Hair follicle dermal papilla cell (primary cell): ENCODE measurements around the gene ANAPC7. TPM values are rescaled to one million over a fixed set of nuclear protein-coding genes. Genes with fewer than 3 reads are reported as not detected.

Experiments used
- small RNA-seq: library from RNA; depleted of rRNA; stranded (forward); fragments of <200 nt; gene quantifications from one replicate; pipeline ENCODE3, GENCODE V24; 2012
- total RNA-seq: library from RNA; depleted of rRNA; stranded (reverse); fragments of >200 nt; gene quantifications from 2 replicates; pipeline ENCODE4 v1.2.3, GENCODE V29; 2012

Gene ANAPC7, protein sequence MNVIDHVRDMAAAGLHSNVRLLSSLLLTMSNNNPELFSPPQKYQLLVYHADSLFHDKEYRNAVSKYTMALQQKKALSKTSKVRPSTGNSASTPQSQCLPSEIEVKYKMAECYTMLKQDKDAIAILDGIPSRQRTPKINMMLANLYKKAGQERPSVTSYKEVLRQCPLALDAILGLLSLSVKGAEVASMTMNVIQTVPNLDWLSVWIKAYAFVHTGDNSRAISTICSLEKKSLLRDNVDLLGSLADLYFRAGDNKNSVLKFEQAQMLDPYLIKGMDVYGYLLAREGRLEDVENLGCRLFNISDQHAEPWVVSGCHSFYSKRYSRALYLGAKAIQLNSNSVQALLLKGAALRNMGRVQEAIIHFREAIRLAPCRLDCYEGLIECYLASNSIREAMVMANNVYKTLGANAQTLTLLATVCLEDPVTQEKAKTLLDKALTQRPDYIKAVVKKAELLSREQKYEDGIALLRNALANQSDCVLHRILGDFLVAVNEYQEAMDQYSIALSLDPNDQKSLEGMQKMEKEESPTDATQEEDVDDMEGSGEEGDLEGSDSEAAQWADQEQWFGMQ
- total RNA-seq = 31.1 and 37.2 TPM in 2 replicates

DNA sequence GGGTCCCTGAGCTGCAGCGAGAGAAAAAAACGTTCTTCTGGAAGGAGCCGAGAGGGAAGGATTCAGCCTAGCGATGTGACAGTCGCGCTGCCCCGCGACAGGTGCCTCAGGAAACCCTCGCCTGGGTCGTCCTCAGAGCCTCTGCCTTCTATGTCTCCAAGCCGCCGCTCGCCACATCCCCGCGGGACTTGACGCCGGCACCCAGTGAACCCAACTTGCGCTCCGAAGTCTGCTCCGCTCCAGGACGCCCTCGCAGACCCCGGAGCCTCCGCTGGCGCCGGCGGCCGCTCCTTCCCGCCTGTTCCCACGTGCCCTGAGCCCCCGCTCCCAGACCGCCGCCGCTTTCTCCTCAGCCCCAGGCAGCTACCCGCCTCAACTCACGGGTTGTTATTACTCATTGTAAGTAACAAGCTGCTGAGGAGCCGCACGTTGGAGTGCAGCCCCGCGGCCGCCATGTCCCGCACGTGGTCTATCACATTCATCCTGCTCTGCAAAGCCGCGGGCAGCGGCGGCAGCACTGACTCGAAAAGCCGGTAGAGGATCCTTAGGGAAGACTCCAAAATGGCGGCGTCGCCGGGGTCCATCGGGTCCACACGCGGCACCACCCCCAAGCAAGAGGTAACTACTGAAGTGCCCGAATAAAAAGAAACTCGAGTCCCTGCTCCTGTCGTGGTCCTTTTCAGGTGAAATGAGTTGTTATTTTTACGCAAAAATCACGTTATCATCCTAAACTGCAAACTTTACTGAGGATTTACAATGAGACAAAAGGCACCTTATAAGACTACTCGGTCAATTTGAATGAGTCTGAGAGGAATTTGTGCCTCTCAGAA lies at the start of gene ANAPC7:
ANAPC7 (minus strand) TSS at position 563 of the 830 bp plus-strand sequence; CDS start at position 482, 81 bp downstream.

DNA sequence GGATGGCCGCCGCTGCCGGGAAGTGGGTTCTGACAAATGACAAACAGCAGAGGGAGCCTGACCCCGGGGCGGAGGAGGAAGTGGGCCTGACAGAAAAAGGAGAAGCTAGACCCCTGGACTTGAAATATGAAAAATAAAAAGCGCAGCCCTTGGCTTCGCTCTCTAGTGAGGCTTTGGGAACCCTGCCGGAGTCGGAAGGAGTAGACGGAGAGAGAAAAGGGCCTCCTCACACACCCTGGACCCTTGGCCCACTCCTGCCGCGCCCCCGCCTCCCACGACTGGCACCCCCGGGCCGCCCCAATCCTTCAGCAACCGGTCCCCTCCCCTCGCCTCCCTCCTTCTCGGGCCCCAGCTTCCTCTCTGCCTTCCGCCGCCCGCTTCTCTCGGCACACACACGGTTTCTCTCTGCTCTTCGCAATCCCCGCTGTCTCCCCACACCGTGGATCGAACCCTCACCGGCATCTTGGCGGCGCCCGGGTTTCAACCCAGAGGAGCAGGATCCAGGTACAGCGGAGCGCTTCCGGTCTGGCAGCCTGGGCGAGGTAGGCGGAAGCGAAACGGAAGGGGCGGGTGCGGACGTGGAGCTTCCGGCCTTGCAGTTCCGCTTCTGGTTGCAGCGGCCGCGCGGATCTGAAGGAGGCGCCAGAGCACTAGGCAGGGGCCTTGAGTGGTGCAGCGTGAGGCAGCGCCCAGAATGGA lies 46.4 kb upstream of the ANAPC7 start, which contains the start of gene ARPC3:
ARPC3 (minus strand) TSS at position 539 of the 699 bp plus-strand sequence; CDS start at position 462, 77 bp downstream.

Small RNA genes within 50 kb of the gene (small RNA-seq; reads per million reads assigned to genes)
- gene RN7SL769P = not detected

Other genes with a start within 250 kb of the ANAPC7 start
- gene ATP2A2, start 122.5 kb downstream of the ANAPC7 start, total RNA-seq = 502 and 749 TPM in 2 replicates
- gene ARPC3, start 46.6 kb upstream of the ANAPC7 start, total RNA-seq = 134 and 170 TPM in 2 replicates
- gene GPN3, start 64.5 kb upstream of the ANAPC7 start, total RNA-seq = 5.7 and 6.7 TPM in 2 replicates
- gene FAM216A, start 65.1 kb upstream of the ANAPC7 start, total RNA-seq = 5.7 and 6.5 TPM in 2 replicates
- gene VPS29, start 98.4 kb upstream of the ANAPC7 start, total RNA-seq = 46.2 and 56.2 TPM in 2 replicates
- 0.65 and 0.97 TPM in 2 replicates for gene RAD9B, start 98.6 kb upstream of the ANAPC7 start, total RNA-seq
- 11.2 and 12.7 TPM in 2 replicates for gene PPTC7, start 179.6 kb upstream of the ANAPC7 start, total RNA-seq
- gene TCTN1, start 210.4 kb upstream of the ANAPC7 start, total RNA-seq = 32.1 and 44.3 TPM in 2 replicates